Osteocyte (in vitro differentiated cells): ENCODE results near the gene CHD5. TPM values are rescaled to one million over a fixed set of nuclear protein-coding genes. Genes with fewer than 3 reads are reported as not detected.

Source experiments
- DNase-seq: peaks from one replicate; pipeline ENCODE4 v3.0.0; 2021; ENCODE audit warnings: mixed read lengths; ENCODE audit not compliant: unreplicated experiment; ENCODE audit errors: extremely low spot score
- H3K27ac Mint-ChIP-seq: one replicate; pipeline ENCODE4 v1.8.0; 2021; ENCODE audit warnings: mild to moderate bottlenecking, mixed read lengths; ENCODE audit not compliant: unreplicated experiment
- H3K27me3 Mint-ChIP-seq: one replicate; pipeline ENCODE4 v1.8.0; 2021; ENCODE audit warnings: mixed read lengths; ENCODE audit not compliant: unreplicated experiment
- H3K36me3 Mint-ChIP-seq: one replicate; pipeline ENCODE4 v1.8.0; 2021; ENCODE audit warnings: mixed read lengths; ENCODE audit not compliant: unreplicated experiment
- H3K4me1 Mint-ChIP-seq: one replicate; pipeline ENCODE4 v1.8.0; 2021; ENCODE audit warnings: mixed read lengths; ENCODE audit not compliant: unreplicated experiment
- H3K4me3 Mint-ChIP-seq: one replicate; pipeline ENCODE4 v1.8.0; 2021; ENCODE audit warnings: mild to moderate bottlenecking, moderate library complexity, mixed read lengths; ENCODE audit not compliant: unreplicated experiment
- H3K9me3 Mint-ChIP-seq: one replicate; pipeline ENCODE4 v1.8.0; 2021; ENCODE audit warnings: mixed read lengths; ENCODE audit not compliant: unreplicated experiment
- total RNA-seq: library from RNA; stranded (reverse); gene quantifications from 2 replicates; pipeline ENCODE4 v1.2.1, GENCODE V29; 2021
- TF ChIP-seq, protein P1 (sequence below): fragments of 200-600 bp; sonication (generic); IDR thresholded peaks from 2 replicates; pipeline ENCODE4 v1.5.0; 2021; ENCODE audit warnings: antibody characterized with exemption, mild to moderate bottlenecking, moderate library complexity

Gene CHD5
- total RNA-seq, 1 donor from 2014 or later = 0.43 TPM

DNA sequence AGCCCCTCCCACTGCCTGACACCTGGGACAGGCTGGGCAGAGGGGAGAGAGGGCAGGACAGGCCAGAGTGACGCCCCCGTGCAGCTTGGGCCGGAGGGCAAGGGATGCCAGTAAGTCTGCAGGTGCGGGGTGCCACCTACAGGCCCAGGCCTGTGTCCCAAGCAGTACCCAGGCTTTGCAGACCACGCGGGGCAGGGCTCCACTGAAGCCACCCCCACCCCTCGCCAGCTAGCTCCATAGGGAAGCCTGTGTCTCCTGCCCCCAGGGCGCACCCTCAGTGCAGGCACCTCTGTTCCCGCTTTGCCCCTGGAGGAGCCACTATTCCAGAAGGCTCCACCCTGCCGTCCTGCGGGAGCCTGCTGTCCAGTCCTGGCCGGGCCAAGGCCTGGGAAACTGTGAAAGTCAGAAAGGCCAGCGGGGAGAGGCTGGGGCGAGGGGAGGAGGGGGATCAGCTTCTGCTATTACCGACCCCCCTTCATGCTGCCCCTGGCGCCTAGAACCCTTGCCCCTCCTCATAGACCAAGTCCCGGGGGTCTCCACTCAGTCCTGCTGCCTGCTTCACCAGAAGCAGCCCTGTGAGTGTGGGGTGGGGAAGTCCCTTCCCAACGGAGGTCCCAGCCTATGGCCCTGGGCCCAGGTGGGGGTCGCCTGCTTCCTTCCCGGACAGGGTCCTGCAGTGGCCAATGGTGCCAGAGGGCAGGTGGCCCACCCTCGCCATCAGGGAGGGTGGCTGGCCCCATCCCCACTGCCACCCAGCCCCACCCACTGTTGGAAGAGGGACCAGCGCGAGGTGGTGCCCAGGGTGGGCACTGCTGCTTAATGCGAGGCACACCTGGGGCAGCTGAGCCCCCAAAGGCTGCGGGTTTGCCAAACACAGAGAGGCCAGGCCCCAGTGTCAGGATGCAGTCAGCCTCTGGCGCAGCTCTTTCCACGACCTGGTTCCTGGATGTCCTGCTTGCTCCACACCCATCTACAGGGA is 80.0 kb downstream of the CHD5 start:
- no peaks in the 10 kb centered on the region for H3K36me3 Mint-ChIP-seq
- no peaks in the 10 kb centered on the region for H3K27me3 Mint-ChIP-seq
- H3K27ac Mint-ChIP-seq = no peak overlapping the region
- H3K9me3 Mint-ChIP-seq = no peaks in the 10 kb centered on the region
- no peak overlapping the region for H3K4me3 Mint-ChIP-seq
- no peak for DNase-seq
- H3K4me1 Mint-ChIP-seq = no peaks in the 10 kb centered on the region
- TF ChIP-seq, protein P1, sequence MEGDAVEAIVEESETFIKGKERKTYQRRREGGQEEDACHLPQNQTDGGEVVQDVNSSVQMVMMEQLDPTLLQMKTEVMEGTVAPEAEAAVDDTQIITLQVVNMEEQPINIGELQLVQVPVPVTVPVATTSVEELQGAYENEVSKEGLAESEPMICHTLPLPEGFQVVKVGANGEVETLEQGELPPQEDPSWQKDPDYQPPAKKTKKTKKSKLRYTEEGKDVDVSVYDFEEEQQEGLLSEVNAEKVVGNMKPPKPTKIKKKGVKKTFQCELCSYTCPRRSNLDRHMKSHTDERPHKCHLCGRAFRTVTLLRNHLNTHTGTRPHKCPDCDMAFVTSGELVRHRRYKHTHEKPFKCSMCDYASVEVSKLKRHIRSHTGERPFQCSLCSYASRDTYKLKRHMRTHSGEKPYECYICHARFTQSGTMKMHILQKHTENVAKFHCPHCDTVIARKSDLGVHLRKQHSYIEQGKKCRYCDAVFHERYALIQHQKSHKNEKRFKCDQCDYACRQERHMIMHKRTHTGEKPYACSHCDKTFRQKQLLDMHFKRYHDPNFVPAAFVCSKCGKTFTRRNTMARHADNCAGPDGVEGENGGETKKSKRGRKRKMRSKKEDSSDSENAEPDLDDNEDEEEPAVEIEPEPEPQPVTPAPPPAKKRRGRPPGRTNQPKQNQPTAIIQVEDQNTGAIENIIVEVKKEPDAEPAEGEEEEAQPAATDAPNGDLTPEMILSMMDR = no peak

DNA sequence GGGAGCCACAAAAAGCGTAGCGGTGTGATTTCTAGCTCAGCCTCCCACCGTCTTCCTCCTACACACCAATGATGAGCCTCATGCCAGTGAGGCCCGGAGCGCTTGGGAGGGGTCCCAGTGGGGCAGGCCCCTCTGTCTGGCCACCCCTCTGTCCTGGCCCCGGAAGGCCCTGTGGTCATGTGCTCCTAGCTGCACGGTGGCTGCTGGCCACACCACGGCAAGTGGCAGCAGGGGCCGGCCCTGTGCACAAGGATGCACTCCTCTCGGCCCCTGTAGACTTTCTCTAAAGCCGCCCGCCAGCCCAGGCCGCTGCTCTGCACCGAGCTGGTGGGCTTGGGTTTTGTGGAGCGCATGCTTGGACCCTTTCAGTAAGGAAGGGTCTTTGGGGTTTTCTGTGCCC is 80.8 kb downstream of the CHD5 start:
- TF ChIP-seq, protein P1 = no peak
- DNase-seq = no peak
- Mint-ChIP-seq H3K9me3 (no peaks in the 10 kb centered on the region), H3K27me3 (no peaks in the 10 kb centered on the region), H3K36me3 (no peaks in the 10 kb centered on the region), H3K4me1 (no peaks in the 10 kb centered on the region), H3K27ac (no peak overlapping the region), H3K4me3 (no peak overlapping the region)

DNA sequence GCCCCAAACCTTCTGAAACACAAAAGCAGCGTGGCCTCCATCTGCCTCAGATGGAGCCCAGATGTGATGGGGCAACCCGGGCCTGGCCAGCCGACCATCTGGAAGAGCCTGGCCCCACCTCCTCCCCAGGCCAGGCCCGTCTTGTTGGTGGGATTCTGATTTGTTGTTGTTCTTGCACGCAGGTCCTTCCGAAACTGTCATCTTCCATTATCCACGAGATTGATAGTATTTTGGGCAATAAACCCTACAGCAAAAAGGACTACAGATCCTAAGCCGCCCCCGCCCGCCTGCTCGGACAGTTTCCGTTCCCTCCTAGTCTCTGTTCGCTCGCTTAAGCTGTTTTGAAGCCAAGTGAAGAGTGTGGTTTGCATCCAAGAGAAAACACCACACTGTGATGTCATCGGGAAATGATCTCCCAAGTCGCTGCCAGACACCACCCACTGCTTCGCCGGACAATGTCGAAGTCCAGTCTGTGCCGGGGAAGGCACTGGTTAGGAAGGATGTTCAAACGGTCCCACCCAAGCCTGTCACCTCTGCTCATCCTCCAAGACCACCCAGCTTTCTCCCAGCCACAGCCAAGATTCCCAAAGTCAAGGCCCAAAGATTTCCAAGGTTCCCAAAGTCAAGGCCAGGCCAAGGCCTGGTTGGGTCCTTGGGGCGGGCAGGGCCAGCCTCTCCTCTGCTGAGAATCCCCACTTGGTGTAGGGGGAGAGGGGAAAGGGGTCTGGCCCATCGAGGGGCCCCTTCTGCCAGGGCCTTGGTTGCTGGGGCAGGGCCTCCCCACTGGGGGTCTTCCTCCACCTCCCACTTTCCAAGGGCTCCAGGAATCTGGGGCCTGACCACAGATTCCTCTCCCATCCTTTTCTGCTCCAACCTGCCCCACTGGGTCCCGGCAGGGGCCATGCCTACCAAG is 81.6 kb downstream of the CHD5 start:
- Mint-ChIP-seq H3K27me3 (no peaks in the 10 kb centered on the region), H3K36me3 (no peaks in the 10 kb centered on the region), H3K4me3 (no peak overlapping the region), H3K9me3 (no peaks in the 10 kb centered on the region), H3K27ac (no peak overlapping the region), H3K4me1 (no peaks in the 10 kb centered on the region)
- no peak for DNase-seq
- TF ChIP-seq, protein P1 = no peak

DNA sequence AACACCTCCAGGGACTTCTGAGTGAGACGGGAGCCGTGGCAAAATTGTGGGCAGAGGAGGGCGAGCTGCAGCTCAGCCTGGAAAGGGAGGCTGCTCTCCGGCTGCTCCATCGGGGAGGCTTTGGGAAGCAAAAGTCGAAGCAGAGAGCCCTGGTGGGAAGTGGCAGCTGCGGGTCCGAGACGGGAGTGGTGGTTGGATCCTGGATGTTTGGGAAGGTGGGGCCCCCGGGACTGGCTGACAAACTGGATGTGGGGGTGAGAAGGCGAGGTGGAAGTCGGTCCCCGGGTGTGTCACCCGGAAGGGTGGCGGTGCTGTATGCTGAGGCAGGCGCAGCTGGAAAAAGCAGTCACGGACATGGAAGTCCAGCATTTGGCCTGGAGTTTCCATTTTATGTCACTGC is 82.3 kb downstream of the CHD5 start:
- Mint-ChIP-seq H3K27me3 (no peaks in the 10 kb centered on the region), H3K4me1 (no peaks in the 10 kb centered on the region), H3K4me3 (no peak overlapping the region), H3K36me3 (no peaks in the 10 kb centered on the region), H3K9me3 (no peaks in the 10 kb centered on the region), H3K27ac (no peak overlapping the region)
- DNase-seq = no peak
- TF ChIP-seq, protein P1 = no peak
